ENCODE measurements around the gene CNGA4. TPM values are rescaled to one million over a fixed set of nuclear protein-coding genes. Genes with fewer than 3 reads are reported as not detected.

The CNGA4 gene
- total and polyA plus RNA-seq, 2 of the 13 experiments (the other 11 are each of a cell fraction or from before 2014, with no cell fraction given), result 0.03 TPM; not detected in 1

DNA sequence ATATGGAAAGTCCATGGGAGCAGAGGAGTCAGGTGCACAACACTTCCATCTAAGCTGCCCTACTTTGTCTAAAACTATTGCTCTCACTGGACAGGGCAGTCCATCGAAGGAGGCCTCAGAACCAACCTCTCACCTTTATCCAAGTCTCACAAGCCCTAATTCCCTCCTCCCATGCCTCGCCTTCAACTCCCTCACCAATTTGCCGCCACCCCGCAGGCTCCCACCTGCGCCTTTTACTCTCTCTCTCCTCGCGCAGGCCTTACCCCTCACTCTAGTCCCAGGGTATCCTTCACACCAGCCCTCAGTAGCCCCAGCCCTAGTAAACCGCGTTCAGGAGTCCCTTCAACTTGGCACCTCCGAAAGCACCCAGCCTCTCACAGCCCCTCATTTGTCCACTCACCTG is 4.9 kb upstream of the CNGA4 start (continued):
- TF ChIP-seq ARID2 (CRISPR knock-in tag; IDR thresholded peaks at IDR 0.05; ENCODE audit: borderline replicate concordance) (0 out of 2 replicates have a peak, but pooled peaks have one; percentile 45), TAF15 (IDR thresholded peaks at IDR 0.05; ENCODE audit: low read depth, low read length, poor library complexity, severe bottlenecking) (no peak), EZH2 (conservative IDR thresholded peaks at IDR 0.05; ENCODE audit: low read depth, low read length) (no peak), ZNF749 (CRISPR knock-in tag; IDR thresholded peaks at IDR 0.05; ENCODE audit: borderline replicate concordance) (no peak), NAIF1 (CRISPR knock-in tag; IDR thresholded peaks at IDR 0.05; ENCODE audit: borderline replicate concordance) (0 out of 2 replicates have a peak, but pooled peaks have one; percentile 56), SKI (IDR thresholded peaks at IDR 0.05; ENCODE audit: partially characterized antibody) (no peak), DNMT3B (CRISPR knock-in tag; conservative IDR thresholded peaks at IDR 0.05) (no peak), HOXA3 (CRISPR knock-in tag; IDR thresholded peaks at IDR 0.05) (no peak), MTF2 (CRISPR knock-in tag; IDR thresholded peaks at IDR 0.05; ENCODE audit: borderline replicate concordance) (no peak), ZNF317 (CRISPR knock-in tag; IDR thresholded peaks at IDR 0.05) (no peak), CENPX (CRISPR knock-in tag; IDR thresholded peaks at IDR 0.05) (no peak), ZNF672 (CRISPR knock-in tag; IDR thresholded peaks at IDR 0.05) (no peak), ZNF564 (CRISPR knock-in tag; IDR thresholded peaks at IDR 0.05) (no peak), ZNF510 (CRISPR knock-in tag; IDR thresholded peaks at IDR 0.05; ENCODE audit: low read depth) (no peak)
- TF ChIP-seq, protein P1, sequence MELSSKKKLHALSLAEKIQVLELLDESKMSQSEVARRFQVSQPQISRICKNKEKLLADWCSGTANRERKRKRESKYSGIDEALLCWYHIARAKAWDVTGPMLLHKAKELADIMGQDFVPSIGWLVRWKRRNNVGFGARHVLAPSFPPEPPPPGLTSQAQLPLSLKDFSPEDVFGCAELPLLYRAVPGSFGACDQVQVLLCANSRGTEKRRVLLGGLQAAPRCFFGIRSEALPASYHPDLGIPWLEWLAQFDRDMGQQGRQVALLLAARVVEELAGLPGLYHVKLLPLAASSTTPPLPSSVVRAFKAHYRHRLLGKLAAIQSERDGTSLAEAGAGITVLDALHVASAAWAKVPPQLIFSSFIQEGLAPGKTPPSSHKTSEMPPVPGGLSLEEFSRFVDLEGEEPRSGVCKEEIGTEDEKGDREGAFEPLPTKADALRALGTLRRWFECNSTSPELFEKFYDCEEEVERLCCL (CRISPR knock-in tag; IDR thresholded peaks at IDR 0.05; ENCODE audit: borderline replicate concordance), result no peak
- TF ChIP-seq, protein P2, sequence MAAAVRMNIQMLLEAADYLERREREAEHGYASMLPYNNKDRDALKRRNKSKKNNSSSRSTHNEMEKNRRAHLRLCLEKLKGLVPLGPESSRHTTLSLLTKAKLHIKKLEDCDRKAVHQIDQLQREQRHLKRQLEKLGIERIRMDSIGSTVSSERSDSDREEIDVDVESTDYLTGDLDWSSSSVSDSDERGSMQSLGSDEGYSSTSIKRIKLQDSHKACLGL (CRISPR knock-in tag; IDR thresholded peaks at IDR 0.05), result no peak
